ENCODE data around the gene NUDT4B.
"Not testable (repeated sequence)": the region's sequence is repeated elsewhere in the genome, so short reads cannot be mapped to it uniquely, and the experiment has no call there.

The NUDT4B gene

DNA sequence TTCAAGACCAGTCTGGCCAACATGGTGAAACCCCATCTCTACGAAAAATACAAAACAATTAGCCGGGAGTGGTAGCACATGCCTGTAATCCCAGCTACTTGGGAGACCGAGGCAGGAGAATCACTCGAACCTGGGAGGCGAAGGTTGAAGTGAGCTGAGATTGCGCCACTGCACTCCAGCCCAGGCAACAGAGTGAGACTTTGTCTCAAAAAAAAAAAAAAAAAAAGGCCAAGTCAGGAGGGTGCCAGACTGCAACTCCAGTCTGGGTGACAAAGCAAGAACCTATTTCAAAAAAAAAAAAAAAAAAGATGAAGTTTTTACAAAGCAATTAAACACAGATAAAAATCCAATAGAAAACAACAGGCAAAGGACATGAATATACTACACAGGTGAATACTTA is 9.9 kb upstream of the NUDT4B start:
- DNase-seq: not testable (repeated sequence)

- DNase-seq: not testable (repeated sequence)
These were observed 5.4 kb upstream of the NUDT4B start for GRCh38 chr1:148743200-148743599.

- not testable (repeated sequence) for DNase-seq
These were observed 4.6 kb upstream of the NUDT4B start for GRCh38 chr1:148743726-148744720.

- DNase-seq: not testable (repeated sequence)
These were observed 734 bp downstream of the NUDT4B start for GRCh38 chr1:148749335-148749681.

DNA sequence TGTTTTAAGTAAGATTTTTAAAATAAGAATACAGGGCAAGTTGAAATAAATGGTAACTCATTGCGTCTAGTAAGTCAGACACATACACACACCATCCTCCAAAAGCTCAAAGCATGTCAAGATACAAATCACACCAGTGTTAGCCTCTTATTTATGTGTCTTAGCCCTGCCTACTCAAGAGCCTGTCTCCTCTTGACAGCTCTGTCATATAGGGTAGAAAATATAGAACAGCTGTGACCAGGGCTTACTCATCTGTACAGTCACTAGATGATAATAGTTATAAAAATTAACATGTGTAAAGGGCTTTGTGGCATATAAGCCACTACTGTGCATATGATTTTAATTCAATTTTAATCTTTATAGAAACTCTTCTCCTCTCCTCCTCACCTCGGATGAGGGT is 7.7 kb downstream of the NUDT4B start:
- DNase-seq: not testable (repeated sequence)

DNA sequence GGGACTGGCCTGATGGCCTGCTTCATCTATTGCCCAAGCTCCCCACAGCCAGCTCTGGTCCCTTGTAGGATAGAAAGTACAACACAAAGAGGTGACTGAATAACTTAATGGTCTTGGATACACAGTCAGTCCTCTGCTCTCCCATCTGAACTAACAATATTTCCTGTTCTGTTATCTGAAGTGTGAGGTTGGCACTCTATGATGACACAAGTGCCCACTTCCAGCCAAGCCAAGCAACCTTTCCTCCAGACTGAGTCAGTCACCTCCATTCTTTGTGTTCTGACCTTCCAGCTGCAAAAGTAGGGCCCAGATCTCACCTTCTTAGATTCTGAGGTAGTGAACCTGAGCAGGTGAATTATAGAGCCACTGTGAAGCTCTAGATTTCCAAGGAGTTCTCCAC is 8.9 kb downstream of the NUDT4B start:
- DNase-seq: not testable (repeated sequence)

- not testable (repeated sequence) for DNase-seq
These were observed 9.8 kb downstream of the NUDT4B start for GRCh38 chr1:148758412-148758811.

- DNase-seq: not testable (repeated sequence)
These were observed 10.4 kb downstream of the NUDT4B start for GRCh38 chr1:148758925-148759324.

DNA sequence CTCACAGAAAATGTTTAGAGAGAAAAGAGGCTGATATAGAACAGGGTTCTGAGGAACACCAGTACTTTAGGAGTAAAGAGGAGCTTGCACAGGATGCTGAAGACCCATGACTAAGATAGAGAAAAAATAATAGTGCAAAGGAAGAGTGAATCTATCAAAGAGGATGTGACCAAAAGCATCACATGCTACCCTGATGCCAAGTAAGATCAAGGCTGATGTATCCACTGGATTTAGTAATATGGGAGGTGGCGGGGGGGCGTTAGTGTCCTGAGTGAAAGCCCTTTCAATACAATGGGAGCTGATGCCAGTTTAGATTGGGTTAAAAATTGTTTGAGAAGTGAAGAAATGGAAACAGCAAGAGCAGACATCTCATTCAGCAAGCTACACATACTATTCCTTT is 11.2 kb downstream of the NUDT4B start:
- not testable (repeated sequence) for DNase-seq

GRCh38 chr1:148760206-148760605 is 11.6 kb downstream of the NUDT4B start:
- DNase-seq: not testable (repeated sequence)

GRCh38 chr1:148761360-148761759 is 12.8 kb downstream of the NUDT4B start:
- not testable (repeated sequence) for DNase-seq

DNA sequence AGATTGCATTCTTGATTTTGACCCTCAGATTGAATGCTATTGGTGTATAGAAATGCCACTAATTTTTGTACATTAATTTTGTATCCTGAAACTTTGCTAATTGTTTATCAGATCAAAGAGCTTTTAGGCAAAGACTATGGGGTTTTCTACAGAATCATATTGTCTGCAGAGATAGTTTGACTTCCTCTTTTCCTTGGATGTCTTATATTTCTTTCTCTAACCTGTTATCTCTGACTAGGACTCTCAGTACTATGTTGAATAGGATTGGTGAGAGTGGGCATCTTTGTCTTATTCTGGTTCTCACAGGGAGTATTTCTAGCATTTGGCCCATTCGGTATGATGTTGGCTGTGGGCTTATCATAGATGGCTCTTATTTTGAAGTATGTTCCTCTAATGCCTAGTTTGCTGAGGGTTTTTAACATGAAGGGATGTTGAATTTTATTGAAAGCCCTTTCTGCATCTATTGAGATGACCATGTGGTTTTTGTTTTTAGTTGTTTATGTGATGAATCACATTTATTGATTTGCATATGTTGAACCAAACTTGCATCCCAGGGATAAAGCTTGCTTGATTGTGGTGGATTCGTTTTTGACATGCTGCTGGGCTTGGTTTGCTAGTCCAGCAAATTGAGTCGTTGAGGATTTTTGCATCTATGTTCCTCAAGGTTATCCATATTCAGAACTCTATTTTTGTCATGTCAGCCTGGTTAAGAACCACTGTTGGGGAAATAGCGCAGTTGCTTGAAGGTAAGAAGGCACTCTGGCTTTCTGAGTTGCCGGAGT is 16.9 kb downstream of the NUDT4B start:
- DNase-seq: not testable (repeated sequence)

- not testable (repeated sequence) for DNase-seq
These were observed 20.0 kb downstream of the NUDT4B start for GRCh38 chr1:148768541-148768940.

- not testable (repeated sequence) for DNase-seq
These were observed 20.9 kb downstream of the NUDT4B start for GRCh38 chr1:148769495-148769894.

DNA sequence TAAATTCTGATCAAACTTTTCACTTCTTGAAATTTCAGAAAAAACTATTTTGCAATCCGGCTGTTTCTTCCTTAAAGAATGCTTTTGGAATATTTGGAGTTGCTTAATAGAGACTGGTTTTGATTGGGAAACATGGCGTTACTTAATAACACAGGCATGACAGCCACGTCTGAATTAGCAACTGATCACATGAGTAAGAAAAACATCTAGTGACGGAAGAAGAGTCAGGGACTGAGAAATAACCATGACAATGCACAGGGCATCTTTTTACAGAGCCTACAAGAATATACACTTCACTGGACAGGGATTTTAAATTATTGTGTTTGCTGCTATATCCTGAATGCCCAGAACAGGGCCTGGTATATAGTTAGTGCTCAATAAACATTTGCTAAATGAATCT is 25.1 kb downstream of the NUDT4B start:
- DNase-seq: not testable (repeated sequence)

- DNase-seq: not testable (repeated sequence)
These were observed 25.5 kb downstream of the NUDT4B start for GRCh38 chr1:148774102-148774501.

DNA sequence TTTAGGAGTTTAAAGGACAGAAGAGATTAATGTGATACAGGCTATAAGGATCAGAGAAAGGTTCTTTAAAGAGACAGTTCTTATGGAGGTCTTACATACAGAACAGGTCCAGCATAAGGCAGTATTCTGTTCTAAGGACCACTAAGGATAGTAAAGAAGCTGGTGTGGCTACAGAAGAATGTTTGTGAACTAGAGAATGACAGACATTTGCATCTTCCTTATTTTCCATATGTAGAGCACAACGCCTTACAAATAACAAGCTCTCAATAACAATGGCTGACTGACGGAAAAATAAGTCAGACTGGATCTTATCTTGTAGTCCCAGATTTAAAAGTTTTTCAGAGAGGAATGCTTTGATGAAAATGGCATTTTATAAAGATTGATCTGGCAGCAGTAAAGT is 26.7 kb downstream of the NUDT4B start:
- not testable (repeated sequence) for DNase-seq

GRCh38 chr1:148777649-148778048 is 29.1 kb downstream of the NUDT4B start:
- not testable (repeated sequence) for DNase-seq

GRCh38 chr1:148780404-148780803 is 31.8 kb downstream of the NUDT4B start:
- not testable (repeated sequence) for DNase-seq

DNA sequence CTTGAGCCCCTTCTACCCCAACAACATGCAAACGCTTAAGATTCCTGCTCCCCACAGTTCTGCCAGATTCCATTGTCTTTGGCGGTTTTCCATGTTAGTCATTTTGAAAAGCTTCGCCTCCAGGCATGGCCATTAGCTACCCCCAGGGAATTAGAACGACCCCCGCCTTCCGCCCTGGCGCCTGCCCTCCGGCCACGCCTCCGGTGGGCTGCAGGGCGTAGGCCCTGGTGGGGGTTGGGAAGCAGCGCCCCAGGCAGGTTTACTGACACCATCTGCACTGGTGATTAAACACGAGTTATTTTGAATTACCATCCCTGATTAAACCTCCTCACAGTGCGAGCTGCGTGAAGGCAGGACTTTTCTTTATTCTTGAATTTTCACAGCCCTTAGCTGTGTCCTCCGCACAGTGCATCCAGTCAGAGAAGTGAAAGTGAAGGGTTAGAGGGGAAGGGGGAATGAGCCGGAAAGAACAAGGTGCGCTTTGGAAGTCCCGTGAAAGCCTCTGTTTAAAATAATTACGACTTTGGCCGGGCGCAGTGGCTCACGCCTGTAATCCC is 43.0 kb downstream of the NUDT4B start:
- not testable (repeated sequence) for DNase-seq

GRCh38 chr1:148793762-148794332 is 45.3 kb downstream of the NUDT4B start:
- not testable (repeated sequence) for DNase-seq

All from stimulated activated CD4-positive, alpha-beta T cell treated with anti-CD3 and anti-CD28 coated beads, Interleukin-12 subunit alpha, Interleukin-12 subunit beta, amount 100 ng/mL, for 4 hours (primary cell).